Psoas muscle (tissue), 8 donors: ENCODE data around the gene CFAP97D1. TPM values are rescaled to one million over a fixed set of nuclear protein-coding genes. Genes with fewer than 3 reads are reported as not detected.

ENCODE experiments used
- ATAC-seq, 4 donors: fragments of 200-7000 bp; cut with Tn5 transposase; one replicate each; pipeline ENCODE4 v1.9.1; 2020; ENCODE audit warnings: moderate library complexity in 3 of 4, mild to moderate bottlenecking in 2 of 4
- DNase-seq, 2 donors: peaks; one replicate each; pipeline ENCODE4 v3.0.0-alpha.2; 2020
- H3K27ac ChIP-seq: fragments of 200-600 bp; one replicate; pipeline ENCODE4 v1.8.0; 2022
- H3K27me3 ChIP-seq, 3 donors: fragments of 200-600 bp in 1 of 3; one replicate each; pipeline versions ENCODE4 v1.6.1 to v1.8.0; 2013 to 2022; ENCODE audit warnings: low read length in 2 of 3, mild to moderate bottlenecking in 2 of 3, moderate library complexity in 1 of 3; ENCODE audit not compliant: insufficient read depth in 3 of 3
- H3K36me3 ChIP-seq, 2 donors: fragments of 200-600 bp in 1 of 2; one replicate each; pipeline versions ENCODE4 v1.6.1 to v1.8.0; 2013 to 2022; ENCODE audit warnings: low read depth in 1 of 2, mild to moderate bottlenecking in 1 of 2, moderate library complexity in 1 of 2; ENCODE audit not compliant: insufficient read depth in 1 of 2
- H3K4me1 ChIP-seq: fragments of 200-600 bp; one replicate; pipeline ENCODE4 v1.8.0; 2022
- H3K4me3 ChIP-seq: fragments of 200-600 bp; one replicate; pipeline ENCODE4 v1.8.0; 2022; ENCODE audit warnings: mild to moderate bottlenecking
- H3K9me3 ChIP-seq: fragments of 200-600 bp; one replicate; pipeline ENCODE4 v1.8.0; 2022
- WGBS, 3 donors: extraction: QIAGEN DNeasy Blood & Tissue Kit; methylation state at CpG; one replicate each; pipeline versions ENCODE4 v1.1.6 to v1.1.7; 2013; 5-methylcytosine and 5-hydroxymethylcytosine counted together
- intact Hi-C, 2 donors: fragments of 100-400 bp; cut with DNase I; formaldehyde crosslinking; loops; one replicate each; pipeline versions ENCODE4 v1.11.0 to v1.14.2; 2022
- polyA plus RNA-seq, 3 donors: library from polyadenylated mRNA; stranded (reverse); fragments of 200-250 nt; gene quantifications; one replicate each; pipeline ENCODE4 v1.2.3, GENCODE V29; 2013
- total RNA-seq, 4 donors: library from RNA; stranded (reverse); fragmentation: NEBNext Ultra II Directional in 2 of 4; extraction: Animal tissue kit (Norgen Biotek cat#: 25700) in 2 of 4; gene quantifications; one replicate each; pipeline versions ENCODE4 v1.2.1 to v1.2.4, GENCODE V29; 2021 to 2023
- TF ChIP-seq, protein P1 (sequence below): fragments of 200-600 bp; IDR thresholded peaks from one replicate; pipeline ENCODE4 v1.8.0; 2022; ENCODE audit warnings: antibody characterized with exemption
- donor health status: healthy with polysubstance abuse.
- donor health status: DM: no; HTN: no; CAD: no; lungs with moderate emphysema.
- donor health status: Bipolar disorder and iron deficiency.
- donor health status: healthy.
- donor health status: DM: yes; HTN: yes; CAD: no.
- donor health status: DM: no; HTN: no; CAD: no.
- donor health status: DM: no; HTN: no; CAD: no.
- donor health status: DM: yes; HTN: yes; CAD: no.

Gene CFAP97D1
- total and polyA plus RNA-seq, 7 donors = 0.01 to 0.17 TPM; not detected in 5

DNA sequence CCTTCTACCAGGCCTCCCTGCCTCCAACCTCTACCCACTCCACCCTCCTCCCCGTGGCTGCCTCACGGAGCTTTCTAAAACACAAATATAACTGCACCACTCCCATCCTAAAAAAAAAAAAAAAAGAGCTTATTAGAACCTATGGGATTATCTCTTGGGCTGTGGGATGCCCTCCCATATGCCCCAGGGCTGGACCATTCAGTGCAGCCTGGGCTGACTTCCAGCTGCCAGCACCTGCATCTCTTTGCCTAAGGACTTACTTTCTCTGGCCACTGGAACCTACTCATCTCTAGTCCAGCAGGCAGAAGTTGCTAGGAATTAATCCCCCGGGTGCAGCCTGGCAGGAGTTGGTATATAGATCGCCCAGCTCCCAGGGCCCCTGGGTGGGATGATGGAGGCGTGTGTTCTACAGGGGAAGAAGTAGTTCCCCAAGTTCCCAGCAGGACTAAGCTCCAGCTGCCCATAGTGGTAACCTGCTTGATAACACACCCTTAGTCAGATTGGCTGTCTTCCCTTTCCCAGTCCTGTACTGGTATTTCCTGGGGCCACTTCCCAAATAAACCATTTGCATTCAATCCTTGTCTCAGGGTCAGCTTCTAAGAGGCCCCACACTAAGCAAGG, 42.4 kb downstream of the CFAP97D1 start:
- TF ChIP-seq, protein P1, sequence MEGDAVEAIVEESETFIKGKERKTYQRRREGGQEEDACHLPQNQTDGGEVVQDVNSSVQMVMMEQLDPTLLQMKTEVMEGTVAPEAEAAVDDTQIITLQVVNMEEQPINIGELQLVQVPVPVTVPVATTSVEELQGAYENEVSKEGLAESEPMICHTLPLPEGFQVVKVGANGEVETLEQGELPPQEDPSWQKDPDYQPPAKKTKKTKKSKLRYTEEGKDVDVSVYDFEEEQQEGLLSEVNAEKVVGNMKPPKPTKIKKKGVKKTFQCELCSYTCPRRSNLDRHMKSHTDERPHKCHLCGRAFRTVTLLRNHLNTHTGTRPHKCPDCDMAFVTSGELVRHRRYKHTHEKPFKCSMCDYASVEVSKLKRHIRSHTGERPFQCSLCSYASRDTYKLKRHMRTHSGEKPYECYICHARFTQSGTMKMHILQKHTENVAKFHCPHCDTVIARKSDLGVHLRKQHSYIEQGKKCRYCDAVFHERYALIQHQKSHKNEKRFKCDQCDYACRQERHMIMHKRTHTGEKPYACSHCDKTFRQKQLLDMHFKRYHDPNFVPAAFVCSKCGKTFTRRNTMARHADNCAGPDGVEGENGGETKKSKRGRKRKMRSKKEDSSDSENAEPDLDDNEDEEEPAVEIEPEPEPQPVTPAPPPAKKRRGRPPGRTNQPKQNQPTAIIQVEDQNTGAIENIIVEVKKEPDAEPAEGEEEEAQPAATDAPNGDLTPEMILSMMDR = no peak
- intact Hi-C loops = no loop called here
- 83 to 96% (median 86%) methylated on average over 5 of the region's 5 CpGs for WGBS, 3 donors
- no peak overlapping the region for H3K4me3 ChIP-seq
- no peak for ATAC-seq
- H3K27ac ChIP-seq = no peak overlapping the region
- peaks cover 0 to 10% of the 10 kb centered on the region in 2 donors for H3K36me3 ChIP-seq
- H3K4me1 ChIP-seq = no peaks in the 10 kb centered on the region
- DNase-seq = no peak
- H3K27me3 ChIP-seq = no peaks in the 10 kb centered on the region
- H3K9me3 ChIP-seq = no peaks in the 10 kb centered on the region

DNA sequence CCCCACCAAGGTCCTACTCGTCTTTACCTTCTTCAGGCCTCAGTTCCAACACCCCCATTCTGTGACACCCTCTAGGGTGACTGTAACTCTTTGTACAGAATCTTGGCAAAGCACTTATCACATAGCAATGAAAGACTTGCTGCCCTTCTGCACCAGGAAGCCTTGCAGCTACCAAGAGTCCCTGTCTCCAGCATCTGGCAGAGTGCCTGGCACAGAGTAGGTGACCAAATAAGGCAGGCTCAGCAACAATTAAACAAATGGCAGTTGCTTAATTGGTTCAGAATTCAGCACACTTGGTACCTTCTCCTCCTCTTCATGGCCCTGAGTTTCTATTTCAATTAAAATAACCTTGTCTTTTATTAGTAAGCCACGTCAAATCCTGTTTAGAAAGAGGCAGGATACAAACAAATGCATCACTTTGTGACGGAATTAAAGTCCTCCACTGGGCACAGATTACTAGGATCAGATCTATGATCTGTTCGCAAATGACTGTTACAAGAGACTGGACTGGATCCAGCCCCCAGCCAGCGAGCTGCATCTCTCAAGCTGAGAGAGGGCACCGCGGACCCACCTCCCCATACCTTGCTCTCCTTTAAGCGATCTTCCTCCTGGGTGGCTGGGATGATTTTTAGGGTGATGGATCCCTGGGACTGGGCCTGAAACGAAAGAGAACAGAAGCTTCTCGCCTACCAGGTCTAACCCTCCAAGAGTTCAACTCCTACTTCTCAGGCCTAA, 43.3 kb downstream of the CFAP97D1 start:
- intact Hi-C loops = no loop called here
- peaks cover 0 to 18% of the 10 kb centered on the region in 2 donors for H3K36me3 ChIP-seq
- WGBS, 3 donors = 88 to 95% (median 89%) methylated on average over 10 of the region's 10 CpGs
- no peak overlapping the region for H3K27ac ChIP-seq
- H3K4me3 ChIP-seq = no peak overlapping the region
- DNase-seq (no peak), ATAC-seq (no peak)
- TF ChIP-seq, protein P1 = no peak
- H3K9me3 ChIP-seq = no peaks in the 10 kb centered on the region
- no peaks in the 10 kb centered on the region for H3K4me1 ChIP-seq
- H3K27me3 ChIP-seq = no peaks in the 10 kb centered on the region

DNA sequence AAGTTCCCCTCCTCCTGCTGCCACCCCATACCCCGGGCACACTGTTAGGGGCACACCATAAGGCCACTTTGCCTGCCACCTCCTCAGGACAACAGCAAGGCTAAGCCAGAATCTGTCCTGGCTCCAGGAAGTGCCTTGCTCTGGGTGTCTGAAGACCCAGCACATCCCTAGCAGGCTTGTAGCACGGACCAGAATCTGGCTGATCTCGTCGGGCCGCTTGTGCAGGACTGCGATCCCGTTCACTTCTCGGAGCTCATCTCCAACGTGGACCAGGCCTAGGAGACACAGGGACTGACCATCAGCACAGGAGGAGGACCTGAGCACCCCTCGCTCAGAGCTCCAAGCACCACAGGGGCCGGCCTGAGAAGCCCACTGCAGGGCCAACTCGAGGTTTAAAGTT, 45.3 kb downstream of the CFAP97D1 start:
- DNase-seq (no peak), ATAC-seq (no peak)
- TF ChIP-seq, protein P1 = no peak
- H3K27me3 ChIP-seq = no peaks in the 10 kb centered on the region
- H3K4me1 ChIP-seq = no peaks in the 10 kb centered on the region
- H3K9me3 ChIP-seq = no peaks in the 10 kb centered on the region
- 92 to 97% (median 94%) methylated on average over 12 of the region's 12 CpGs for WGBS, 3 donors
- intact Hi-C loops = no loop called here
- no peak overlapping the region for H3K4me3 ChIP-seq
- peaks cover 0 to 30% of the 10 kb centered on the region in 2 donors for H3K36me3 ChIP-seq
- no peak overlapping the region for H3K27ac ChIP-seq

DNA sequence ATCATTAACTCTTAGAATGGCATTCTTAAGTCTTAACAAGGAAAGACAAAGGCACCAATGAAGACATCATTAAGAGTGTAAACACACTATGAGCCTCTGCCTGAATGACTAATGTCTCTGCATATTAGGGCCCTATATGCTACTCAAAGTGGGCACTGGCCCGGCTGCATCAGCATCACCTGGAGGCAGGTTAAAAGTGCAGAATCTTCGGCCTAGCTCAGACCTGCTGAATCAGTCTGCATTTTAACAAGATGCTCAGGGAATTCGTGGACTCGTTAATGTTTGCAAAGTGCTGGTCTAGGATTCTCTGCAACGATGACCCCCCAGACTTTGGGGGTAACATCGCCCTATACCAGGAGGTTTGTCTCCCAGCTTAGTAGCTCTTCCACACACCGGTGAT, 46.0 kb downstream of the CFAP97D1 start:
- WGBS, 3 donors = 94 to 97% (median 96%) methylated on average over 7 of the region's 7 CpGs

More for the DNA sequence above, 46.0 kb downstream of the CFAP97D1 start:
- no peaks in the 10 kb centered on the region for H3K27me3 ChIP-seq
- peaks cover 0 to 35% of the 10 kb centered on the region in 2 donors for H3K36me3 ChIP-seq
- DNase-seq (no peak), ATAC-seq (no peak)
- TF ChIP-seq, protein P1 = no peak
- H3K9me3 ChIP-seq = no peaks in the 10 kb centered on the region
- no peak overlapping the region for H3K4me3 ChIP-seq
- H3K27ac ChIP-seq = no peak overlapping the region
- intact Hi-C loops = no loop called here
- no peaks in the 10 kb centered on the region for H3K4me1 ChIP-seq
